NOMO-1 treated with dmso at 0.1 percent for 144 hours (cell line): ENCODE measurements around the gene DDX49.
"Not testable (repeated sequence)": the region's sequence is repeated elsewhere in the genome, so short reads cannot be mapped to it uniquely, and the experiment has no call there.

Source experiments
- DNase-seq: peaks from one replicate; lab custom pipeline; 2025; ENCODE audit not compliant: unreplicated experiment; lab: John Stamatoyannopoulos, UW

DDX49 gene

DNA sequence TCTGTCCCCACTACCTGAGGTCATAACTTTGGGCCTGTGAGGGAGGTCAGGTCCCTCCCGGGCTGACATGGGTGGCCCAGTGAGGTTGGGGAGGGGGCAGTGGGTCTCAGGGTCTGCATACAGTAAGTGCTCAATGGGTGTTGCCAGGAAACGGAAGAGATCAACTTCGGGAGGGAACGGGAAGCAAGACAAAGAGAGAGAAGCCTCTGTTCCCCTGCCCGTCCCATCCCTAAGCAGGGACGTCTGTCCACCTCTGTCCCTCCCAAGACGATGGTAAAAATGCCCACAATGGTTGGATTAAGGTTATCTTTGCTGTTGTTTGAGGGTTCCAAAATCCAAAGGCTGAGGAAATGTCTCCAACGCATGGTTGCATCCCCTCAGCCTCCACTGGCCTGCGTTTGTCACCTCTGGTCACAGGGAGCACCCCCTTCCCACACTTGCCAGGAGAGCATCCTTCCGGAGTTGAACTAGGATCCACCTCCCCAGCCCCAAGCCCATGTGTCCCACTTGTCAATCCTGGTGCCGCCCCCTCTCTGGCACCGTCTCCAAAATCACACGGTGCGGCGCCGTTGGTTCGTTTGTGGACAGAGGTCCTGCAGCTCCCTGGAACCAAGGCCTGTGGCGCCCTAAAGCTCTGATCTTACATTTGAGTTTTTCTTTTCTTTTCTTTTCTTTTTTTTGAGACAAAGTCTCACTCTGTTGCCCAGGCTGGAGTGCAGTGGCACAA, 22.3 kb downstream of the DDX49 start:
- DNase-seq, result no peak

DNA sequence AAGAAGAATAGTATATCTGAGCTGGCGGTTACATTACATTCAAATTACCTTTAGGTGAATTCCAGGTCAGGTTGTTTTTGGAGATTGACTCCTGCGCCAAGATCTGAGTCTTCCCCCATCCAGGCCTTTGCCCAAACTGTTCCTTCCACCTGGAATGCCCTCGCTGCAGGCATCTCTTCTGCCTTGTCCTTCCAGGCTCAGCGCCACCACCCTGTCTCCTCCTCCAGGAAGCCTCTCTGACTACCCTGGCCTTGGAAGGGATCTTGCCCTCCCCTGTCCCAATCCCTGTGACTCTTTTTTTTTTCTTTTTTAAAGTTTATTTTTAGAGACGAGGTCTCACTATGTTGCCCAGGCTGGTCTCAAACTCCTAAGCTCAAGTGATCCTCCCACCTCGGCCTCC, 23.2 kb downstream of the DDX49 start:
- DNase-seq, result no peak

DNA sequence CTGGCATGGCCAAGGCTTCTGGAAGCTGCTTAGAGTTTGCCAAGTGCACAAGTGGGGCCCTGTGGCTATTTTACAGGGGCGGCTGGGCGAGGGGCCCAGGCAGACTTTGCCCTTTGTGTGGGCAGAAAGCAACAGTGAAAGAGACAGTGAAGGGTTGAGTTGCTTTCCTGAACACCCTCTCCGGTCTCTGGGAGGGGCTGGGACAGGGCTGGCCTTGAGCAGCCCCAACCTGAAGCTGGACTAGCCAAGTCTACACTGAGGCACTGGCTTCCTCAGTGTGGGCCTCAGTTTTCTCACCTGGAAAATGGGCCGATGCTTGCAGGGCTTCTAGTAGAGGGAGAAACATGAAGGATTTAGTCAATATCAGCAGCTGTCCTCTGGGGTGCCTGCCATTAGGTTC, 23.9 kb downstream of the DDX49 start:
- DNase-seq, result no peak

DNA sequence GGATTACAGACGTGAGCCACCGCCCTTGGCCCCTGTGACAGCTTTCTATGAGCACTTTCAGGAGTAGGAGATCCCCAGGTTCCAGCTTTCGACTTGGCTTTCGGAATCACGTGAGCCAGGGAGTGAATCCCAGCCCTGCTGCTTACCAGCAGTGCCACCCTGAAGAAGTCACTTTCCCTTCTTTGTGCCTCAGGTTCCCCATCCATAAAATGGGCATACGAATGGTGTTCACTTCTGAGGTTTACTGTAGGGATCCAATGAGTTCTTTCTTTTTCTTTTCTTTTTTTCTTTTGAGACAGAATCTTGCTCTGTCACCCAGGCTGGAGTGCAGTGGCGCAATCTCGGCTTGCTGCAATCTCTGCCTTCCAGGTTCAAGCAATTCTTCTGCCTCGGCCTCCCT, 25.8 kb downstream of the DDX49 start:
- DNase-seq, result no peak

DNA sequence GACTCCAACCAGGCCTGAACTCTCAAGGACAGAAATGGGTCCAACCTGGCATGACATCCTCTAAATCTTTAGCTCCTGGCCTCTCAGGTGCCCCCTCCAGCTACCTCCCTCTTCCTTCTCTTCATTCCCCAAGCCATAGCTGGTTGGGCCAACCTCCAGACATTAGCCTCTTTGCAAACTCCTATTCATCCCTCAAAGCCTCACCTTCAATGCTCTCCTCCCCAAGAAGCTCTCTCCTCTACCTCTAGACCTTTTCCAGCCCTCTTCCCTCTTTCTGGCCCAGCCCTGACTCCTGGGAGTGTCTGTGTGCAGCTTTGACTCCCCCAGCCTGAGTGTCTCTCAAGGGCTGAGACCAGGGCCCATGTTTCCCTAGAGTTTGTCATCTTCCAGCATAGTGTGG, 26.8 kb downstream of the DDX49 start:
- DNase-seq, result no peak

DNA sequence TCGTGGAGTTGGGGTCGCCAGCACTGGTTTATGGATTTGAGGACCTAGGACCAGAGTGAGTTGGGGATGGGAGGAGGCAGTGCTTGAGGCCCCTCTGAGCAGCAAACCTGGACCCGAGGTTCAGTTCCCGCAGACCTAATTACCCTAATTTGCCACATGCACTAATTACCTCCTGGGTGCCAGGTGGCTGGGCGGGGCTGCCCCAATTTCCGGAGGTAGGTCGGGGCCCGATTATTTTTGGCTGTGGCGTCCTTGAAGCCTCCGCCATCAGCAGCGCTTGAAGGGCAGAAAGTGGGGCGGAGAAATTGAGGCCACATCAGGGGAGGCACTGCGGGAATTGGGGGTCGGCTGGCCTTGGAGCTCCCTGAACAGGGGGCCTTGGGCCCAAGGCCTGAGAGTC, 27.4 kb downstream of the DDX49 start:
- no peak for DNase-seq

DNA sequence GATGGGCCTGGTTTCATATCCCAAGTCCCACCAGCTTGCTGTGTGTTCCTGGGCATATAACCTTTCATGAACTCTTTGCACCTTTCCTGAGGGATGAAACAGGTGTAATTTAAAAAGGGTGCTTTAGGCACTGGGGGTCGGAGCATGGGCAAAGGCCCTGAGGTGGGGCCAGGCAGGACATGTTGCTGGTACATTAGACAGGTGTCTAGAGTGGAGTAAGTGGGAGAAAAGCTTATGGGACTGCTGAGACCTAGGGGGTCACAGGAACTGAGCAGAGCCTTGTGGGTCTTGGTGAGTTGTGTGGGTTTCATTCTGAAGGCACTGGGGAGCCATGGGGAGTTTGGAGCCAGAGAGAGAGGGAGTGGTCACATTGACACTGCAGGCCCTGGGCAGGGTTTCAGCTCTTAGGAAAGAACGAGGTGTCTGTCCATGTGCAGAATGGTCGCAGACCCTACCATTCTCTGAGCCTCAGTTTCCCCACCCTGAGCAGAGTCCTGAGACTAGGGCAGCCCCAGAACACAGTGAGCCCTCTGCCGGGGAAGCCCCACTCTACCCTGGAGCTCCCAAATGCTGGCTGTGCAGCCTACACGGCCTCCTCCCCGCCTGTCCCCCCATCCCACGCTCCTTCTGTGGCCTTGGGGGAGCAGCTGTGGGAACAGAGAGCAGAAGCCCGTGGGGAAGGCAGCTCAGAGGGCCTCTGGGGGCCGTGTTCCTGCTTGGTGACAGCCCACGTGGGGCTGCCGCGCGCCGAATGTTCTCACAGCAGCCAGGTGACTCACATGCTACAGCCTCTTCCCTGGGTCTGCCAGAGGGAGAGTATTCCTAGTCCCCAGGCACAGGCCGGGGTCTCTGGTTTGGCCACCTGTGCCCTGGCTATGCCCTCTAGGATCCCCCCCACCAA, 28.8 kb downstream of the DDX49 start:
- DNase-seq, result no peak

DNA sequence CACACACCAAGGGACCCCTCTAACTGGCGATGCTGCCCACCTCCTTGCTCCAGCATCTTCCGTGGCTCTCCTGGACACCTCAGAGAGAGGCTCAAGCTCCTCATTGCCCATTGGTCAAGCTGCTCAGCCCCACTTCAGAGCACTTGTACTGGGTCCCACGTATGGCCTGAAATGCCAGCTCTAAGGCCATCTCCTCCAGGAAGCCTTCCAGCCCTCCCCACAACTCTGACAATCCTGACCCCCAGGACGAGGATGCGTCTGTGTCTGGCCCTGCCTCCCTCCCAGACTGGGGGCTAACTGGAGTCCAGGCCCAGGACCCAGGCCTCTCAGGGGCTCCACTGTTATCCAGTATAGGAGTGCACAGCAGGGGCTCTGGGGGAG, 29.5 kb downstream of the DDX49 start:
- DNase-seq, result no peak

DNA sequence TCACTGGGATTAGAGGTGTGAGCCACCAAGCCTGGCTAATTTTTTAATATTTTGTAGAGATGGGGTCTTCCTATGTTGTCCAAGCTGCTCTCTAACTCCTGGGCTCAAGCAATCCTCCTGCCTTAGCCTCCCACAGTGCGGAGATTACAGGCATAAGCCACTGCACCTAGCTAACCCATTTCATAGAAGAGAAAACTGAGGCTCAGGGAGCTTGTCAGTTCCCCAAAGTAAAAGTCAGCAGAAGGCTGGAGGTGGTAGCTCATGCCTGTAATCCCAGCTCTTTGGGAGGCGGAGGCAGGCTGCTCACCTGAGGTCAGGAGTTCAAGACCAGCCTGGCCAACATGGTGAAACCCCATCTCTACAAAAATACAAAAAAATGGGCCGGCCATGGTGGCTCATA, 30.3 kb downstream of the DDX49 start:
- no peak for DNase-seq

DNA sequence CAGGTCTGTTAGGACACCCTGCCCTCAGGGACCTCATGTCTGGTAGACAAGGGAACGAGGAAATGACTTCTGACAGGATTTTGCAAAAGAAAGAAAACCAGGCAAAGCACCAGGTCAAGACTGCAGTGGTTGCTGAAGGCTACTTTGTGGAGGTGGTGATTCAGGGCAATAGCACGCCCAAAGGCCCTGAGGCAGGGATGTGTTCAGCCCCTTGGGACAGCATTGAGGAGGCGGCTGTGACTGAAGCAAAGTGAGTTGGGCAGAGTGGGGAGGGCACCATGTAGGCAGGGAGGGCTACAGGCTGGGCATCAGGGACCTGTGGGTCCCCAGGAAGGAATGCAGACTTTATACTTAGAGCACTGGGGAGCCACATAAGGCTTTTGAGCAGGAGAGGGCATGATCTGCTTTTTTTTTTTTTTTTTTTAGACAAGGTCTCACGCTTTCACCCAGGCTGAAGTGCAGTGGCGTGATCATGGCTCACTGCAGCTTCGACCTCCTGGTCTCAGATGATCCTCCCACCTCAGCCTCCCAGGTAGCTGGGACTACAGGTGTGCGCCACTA, 32.3 kb downstream of the DDX49 start:
- no peak for DNase-seq

DNA sequence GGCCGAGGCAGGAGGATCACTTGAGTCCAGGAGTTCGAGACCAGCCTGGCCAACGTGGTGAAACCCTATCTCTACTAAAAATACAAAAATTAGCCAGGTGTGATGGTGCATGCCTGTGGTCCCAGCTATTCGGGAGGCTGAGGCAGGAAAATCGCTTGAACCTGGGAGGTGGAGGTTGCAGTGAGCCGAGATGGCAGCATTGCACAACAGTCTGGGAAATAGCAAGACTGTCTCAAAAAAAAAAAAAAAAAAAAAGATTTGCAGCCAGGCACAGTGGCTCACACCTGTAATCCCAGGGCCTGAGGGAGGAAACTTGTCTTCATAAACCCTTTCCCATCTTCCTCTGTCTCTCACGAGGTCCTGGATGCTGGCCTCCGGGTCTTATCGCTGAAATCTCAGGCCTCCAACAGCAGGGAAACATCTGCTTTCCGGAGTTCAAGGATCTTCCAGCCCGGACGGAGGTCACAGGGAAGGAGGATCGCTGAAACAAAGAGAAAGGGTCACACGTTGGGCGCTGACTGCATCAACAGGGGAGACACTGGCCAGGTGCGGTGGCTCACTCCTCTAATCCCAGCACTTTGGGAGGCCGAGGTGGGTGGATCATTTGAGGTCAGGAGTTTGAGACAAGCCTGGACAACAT, 33.0 kb downstream of the DDX49 start:
- not testable (repeated sequence) for DNase-seq

DNA sequence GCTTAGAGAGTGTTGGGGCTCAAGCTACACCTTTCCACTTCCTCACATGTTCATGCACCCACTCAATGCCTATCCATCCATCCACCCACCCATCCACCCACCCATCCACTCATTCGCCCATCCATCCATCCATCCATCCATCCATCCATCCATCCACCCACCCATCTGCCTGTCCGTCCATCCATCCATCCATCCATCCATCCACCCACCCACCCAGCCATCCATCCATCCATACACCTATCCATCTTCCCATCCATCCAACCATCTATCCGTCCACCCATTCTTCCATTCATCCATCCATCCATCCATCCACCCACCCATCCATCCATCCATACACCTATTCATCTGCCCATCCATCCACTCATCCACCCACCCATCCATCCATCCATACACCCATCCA, 34.6 kb downstream of the DDX49 start:
- no peak for DNase-seq

DNA sequence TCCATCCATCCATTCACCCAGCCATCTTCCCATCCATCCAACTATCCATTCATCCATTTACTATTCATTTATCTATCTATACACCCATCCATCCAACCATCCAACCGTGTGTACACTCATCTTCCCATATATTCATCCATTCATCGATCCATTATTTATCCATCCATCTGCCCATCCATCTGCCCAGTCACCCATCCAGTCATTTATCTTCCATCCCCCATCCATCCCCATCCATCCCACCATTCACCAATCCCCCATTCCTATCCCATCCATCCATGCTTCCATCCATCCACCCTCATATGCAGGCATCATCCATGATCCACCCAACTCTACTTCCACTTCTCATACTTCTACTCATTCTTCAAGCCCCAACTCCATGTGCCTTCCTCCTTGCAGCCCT, 35.5 kb downstream of the DDX49 start:
- no peak for DNase-seq

DNA sequence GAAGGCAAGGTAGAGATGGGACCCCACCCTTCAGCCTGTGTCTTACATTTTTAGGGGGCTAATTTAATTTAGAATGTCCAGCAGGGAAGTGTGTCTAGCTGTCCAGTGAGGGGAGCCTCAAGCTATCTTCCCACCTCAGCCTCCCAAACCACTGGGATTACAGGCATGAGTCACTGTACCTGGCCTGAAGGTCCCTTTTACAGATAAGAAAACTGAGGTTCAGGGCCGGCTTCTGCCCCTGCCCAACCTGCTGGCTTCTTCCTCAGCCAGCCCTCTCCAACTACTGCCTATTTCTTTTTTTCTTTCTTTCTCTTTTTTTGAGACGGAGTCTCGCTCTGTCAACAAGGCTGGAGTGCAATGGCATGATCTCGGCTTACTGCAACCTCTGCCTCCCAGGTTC, 40.9 kb downstream of the DDX49 start:
- DNase-seq, result no peak

DNA sequence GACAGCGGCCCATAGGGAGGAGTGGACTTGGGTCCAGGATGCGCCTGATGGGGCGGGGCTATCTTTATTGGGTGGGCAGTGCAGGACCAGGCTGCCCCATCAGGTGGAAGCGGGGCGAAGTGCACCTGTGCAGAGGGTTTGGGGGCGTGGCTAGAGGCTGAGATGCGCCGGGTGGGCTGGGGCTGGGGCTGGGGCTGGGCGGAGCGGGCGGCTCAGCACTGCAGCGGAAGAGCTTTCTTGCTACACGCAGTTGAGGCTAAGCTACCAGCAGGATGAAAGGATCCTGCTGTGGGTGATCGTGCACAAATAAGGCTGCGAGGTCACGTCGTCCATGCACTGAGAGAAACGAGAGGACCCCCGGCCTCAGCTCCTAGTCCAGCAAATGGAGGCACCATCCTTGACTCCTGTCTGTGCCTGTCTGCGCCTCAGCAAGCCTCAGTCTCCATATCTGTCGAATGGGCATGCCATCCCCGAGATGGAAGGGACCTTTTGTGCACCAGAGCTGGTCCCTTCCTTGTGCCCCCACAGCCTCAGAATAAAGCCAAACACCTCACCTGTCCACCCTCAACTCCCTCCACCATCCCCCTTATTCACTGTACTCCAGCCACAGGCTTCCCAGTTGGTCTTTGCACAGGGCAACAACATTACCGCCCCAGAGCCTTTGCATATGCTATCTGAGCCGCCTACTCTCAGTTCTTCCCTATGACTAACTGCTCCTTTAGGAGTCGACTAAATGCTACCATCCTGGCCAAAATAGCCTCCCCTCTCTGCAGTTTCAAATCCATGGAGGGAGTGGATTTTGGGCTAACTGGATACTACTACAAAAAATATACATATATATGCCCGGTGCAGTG, 42.5 kb downstream of the DDX49 start:
- DNase-seq, result no peak

DNA sequence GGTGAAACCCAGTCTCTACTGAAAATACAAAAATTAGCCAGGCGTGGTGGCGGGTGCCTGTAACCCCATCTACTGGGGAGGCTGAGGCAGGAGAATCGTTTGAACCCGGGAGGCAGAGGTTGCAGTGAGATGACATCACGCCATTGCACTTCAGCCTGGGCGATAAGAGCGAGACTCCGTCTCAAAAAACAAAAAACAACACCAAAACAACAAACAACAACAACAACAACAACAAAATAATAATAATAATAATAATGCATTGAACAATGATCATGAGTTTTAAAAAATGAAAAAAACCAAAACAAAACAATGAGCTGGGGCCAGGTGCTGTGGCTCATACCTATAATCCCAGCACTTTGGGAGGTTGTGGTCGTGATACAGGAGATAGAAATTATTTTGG, 44.6 kb downstream of the DDX49 start:
- DNase-seq, result no peak

DNA sequence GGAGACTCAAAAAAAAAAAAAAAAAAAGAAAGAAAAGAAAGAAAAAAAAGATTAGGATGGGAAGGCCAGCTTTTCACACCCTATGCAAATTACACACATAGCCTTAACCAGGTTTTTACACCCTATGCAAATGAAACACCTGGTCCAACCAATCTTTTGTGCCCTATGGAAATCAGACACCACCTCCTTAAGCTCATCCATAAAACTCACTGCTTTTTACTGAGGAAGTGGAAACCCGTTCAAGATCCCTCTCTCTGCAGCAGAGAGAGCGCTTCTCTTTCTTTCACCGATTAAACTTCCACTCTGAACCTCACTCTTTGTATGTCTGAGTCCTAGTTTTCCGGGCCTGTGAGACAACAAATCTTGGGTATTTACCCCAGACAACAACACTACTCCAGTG, 46.8 kb downstream of the DDX49 start:
- DNase-seq, result peak; percentile 38

DNA sequence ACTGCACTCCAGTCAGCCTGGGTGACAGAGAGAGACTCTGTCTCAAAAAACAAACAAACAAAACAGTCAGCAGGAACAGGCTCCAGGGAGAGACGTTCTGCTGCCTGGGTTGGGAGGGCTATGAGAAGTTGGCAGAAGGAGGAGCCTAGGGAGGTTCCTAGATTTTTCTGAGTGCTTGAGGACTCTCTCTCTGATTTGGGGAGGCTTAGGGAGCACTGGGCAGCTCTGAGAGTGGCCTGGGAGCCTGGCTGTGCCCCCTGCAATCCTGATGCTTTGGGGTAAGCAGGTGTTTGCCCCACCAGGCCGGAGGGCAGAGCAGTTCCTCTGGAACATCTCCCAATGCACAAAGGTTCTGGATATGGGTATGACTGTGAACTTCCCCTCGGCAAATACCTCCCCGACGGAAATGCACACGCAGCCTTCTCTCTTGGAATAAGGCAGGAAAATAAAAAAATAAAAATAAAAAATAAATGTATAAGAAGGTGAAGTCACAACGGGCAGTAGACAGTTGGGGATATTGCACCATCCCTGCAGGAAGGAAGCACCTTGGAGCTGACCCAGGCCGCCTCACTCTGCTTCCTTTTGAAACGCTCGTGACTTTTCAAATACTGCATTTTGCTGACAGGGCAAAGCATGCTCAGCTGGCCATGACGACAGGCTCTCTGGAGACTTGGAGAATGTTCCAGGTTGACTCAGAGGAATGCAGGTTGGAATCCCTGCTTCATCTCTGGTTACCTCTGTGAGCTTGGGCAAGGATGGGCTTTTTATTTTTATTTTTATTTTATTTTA, 48.0 kb downstream of the DDX49 start:
- DNase-seq, result peak; percentile 85

DNA sequence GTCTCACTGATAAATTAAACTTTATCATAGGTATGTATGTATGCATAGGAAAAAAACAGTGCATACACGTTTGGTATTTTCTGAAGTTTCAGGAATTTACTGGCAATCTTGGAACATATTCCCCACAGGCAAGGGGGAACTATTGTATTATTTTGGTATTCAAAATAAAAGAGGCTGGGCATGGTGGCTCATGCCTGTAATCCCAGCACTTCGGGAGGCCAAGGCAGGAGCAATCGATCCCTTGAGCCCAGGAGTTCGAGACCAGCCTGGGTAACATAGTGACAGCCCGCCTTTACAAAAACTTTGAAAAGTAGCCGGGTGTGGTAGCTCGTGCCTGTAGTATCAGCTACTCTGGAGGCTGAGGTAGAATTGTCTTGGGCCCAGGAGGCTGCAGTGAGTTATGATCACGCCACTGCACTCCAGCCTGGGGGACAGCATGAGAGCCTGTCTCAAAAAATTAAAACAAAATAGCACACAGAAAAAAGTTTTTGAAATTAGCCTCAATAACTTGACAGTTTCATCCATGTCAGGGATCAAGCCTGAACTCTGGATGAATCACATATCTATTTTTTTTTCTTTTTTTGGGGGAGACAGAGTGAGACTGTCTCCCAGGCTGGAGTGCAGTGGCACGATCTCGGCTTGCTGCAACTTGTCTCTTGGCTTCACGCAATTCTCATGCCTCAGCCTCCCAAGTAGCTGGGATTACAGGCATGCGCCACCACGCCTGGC, 50.6 kb downstream of the DDX49 start:
- DNase-seq, result no peak
